ENCODE data around the gene REV3L.
A peak's percentile ranks its signal among the peaks of the same experiment; 100 is the strongest.

The REV3L gene

GRCh38 chr6:111503194-111503593, 20.2 kb upstream of the REV3L start:
- no peaks in the 10 kb centered on the region for H3K27me3 ChIP-seq (replicated peaks)
- no peaks in the 10 kb centered on the region for H3K36me3 ChIP-seq (replicated peaks)
- in situ Hi-C loops (cut with HindIII; ENCODE audit: low pct_ligation_motif_present, low sequenced_read_pairs): no loop called here
- DNase-seq: peak; percentile 32
- H3K4me3 ChIP-seq (ENCODE audit: low read depth, low read length): no peak overlapping the region
- peak; percentile 10 for TF ChIP-seq CTCF (IDR thresholded peaks at IDR 0.05; ENCODE audit: low read depth, low read length, missing control alignments)
- H3K27ac ChIP-seq: no peak overlapping the region

- in situ Hi-C loops (cut with HindIII; ENCODE audit: low pct_ligation_motif_present, low sequenced_read_pairs): no loop called here
- TF ChIP-seq CTCF (IDR thresholded peaks at IDR 0.05; ENCODE audit: low read depth, low read length, missing control alignments): no peak
- Histone ChIP-seq H3K4me3 (ENCODE audit: low read depth, low read length) (no peak overlapping the region), H3K27ac (no peak overlapping the region), H3K36me3 (replicated peaks) (no peaks in the 10 kb centered on the region), H3K27me3 (replicated peaks) (no peaks in the 10 kb centered on the region)
- no peak for DNase-seq
Measured at GRCh38 chr6:111502154-111502553, 19.1 kb upstream of the REV3L start.

- H3K27me3 ChIP-seq (replicated peaks): no peaks in the 10 kb centered on the region
- no peak overlapping the region for H3K27ac ChIP-seq
- no peak for DNase-seq
- TF ChIP-seq CTCF (IDR thresholded peaks at IDR 0.05; ENCODE audit: low read depth, low read length, missing control alignments): no peak
- no peak overlapping the region for H3K4me3 ChIP-seq (ENCODE audit: low read depth, low read length)
- no peaks in the 10 kb centered on the region for H3K36me3 ChIP-seq (replicated peaks)
- in situ Hi-C loops (cut with HindIII; ENCODE audit: low pct_ligation_motif_present, low sequenced_read_pairs): no loop called here
Measured at GRCh38 chr6:111499269-111499793, 16.3 kb upstream of the REV3L start.

GRCh38 chr6:111494951-111495635, 12.1 kb upstream of the REV3L start:
- no peak overlapping the region for H3K27ac ChIP-seq
- DNase-seq: no peak
- no peaks in the 10 kb centered on the region for H3K36me3 ChIP-seq (replicated peaks)
- H3K4me3 ChIP-seq (ENCODE audit: low read depth, low read length): no peak overlapping the region
- H3K27me3 ChIP-seq (replicated peaks): no peaks in the 10 kb centered on the region
- no peak for TF ChIP-seq CTCF (IDR thresholded peaks at IDR 0.05; ENCODE audit: low read depth, low read length, missing control alignments)
- in situ Hi-C loops (cut with HindIII; ENCODE audit: low pct_ligation_motif_present, low sequenced_read_pairs): no loop called here

- Histone ChIP-seq H3K36me3 (replicated peaks) (no peaks in the 10 kb centered on the region), H3K4me3 (ENCODE audit: low read depth, low read length) (no peak overlapping the region), H3K27me3 (replicated peaks) (no peaks in the 10 kb centered on the region), H3K27ac (no peak overlapping the region)
- no peak for DNase-seq
- no peak for TF ChIP-seq CTCF (IDR thresholded peaks at IDR 0.05; ENCODE audit: low read depth, low read length, missing control alignments)
- in situ Hi-C loops (cut with HindIII; ENCODE audit: low pct_ligation_motif_present, low sequenced_read_pairs): no loop called here
Measured at GRCh38 chr6:111492499-111492898, 9.5 kb upstream of the REV3L start.

- no peak for TF ChIP-seq CTCF (IDR thresholded peaks at IDR 0.05; ENCODE audit: low read depth, low read length, missing control alignments)
- DNase-seq: no peak
- in situ Hi-C loops (cut with HindIII; ENCODE audit: low pct_ligation_motif_present, low sequenced_read_pairs): no loop called here
Measured at GRCh38 chr6:111490067-111490466, 7.0 kb upstream of the REV3L start.

More at GRCh38 chr6:111490067-111490466, 7.0 kb upstream of the REV3L start:
- no peaks in the 10 kb centered on the region for H3K36me3 ChIP-seq (replicated peaks)
- no peak overlapping the region for H3K27ac ChIP-seq
- H3K27me3 ChIP-seq (replicated peaks): no peaks in the 10 kb centered on the region
- H3K4me3 ChIP-seq (ENCODE audit: low read depth, low read length): no peak overlapping the region
